ENCODE results near the gene CERS6. TPM values are rescaled to one million over a fixed set of nuclear protein-coding genes. Genes with fewer than 3 reads are reported as not detected.

The CERS6 gene
- total and polyA plus RNA-seq, 2 of the 8 experiments (the other 6 are each of a cell fraction or from before 2014, with no cell fraction given), result 6.8 to 28.2 TPM

GRCh38 chr2:168732100-168732499 is 276.0 kb downstream of the CERS6 start:
- H3K4me1 ChIP-seq (replicated peaks in 1 of 4; ENCODE audit: control insufficient read depth in 3 of 4, insufficient read depth in 4 of 4, low read length in 3 of 4), result peaks cover 1 to 16% (median 4%) of the 10 kb centered on the region in 4 experiments; a peak in 4 of 7 replicates
- no peak overlapping the region for H4K91ac ChIP-seq (replicated peaks; ENCODE audit: insufficient read length, low read length)
- no peak overlapping the region for H3K9ac ChIP-seq (replicated peaks in 1 of 4; ENCODE audit: extremely low read depth in 1 of 4, low read depth in 3 of 4, low read length in 3 of 4)
- WGBS, 2 experiments (ENCODE audit: extremely low coverage in 1 of 2, insufficient coverage in 1 of 2, insufficient read length in 1 of 2, insufficient replicate concordance in 2 of 2, low coverage in 1 of 2, low lambda C conversion rate in 2 of 2, missing lambda C conversion rate in 1 of 2), result 87% methylated on average over 2 of the region's 2 CpGs; no CpG with 5 or more reads in 1 of the 2 experiments
- no peak overlapping the region for H2AFZ ChIP-seq (ENCODE audit: low read length)
- ChIA-PET POLR2A (ENCODE audit: partially characterized antibody) (no interaction called here), CTCF (ENCODE audit: partially characterized antibody) (interaction anchor here (1.1 to 1.5 kb wide), 2 partner anchors 26 to 393 kb away, joined by 3 to 4 read pairs; no protein-coding TSS in a partner anchor)
- no peak overlapping the region for H3K4me3 ChIP-seq (ENCODE audit: extremely low read depth in 1 of 4, insufficient read depth in 2 of 4, low read depth in 3 of 4, low read length in 4 of 4)
- H4K20me1 ChIP-seq (replicated peaks in 1 of 2; ENCODE audit: control insufficient read depth in 1 of 2, insufficient read depth in 2 of 2, low read length in 2 of 2), result no peaks in the 10 kb centered on the region
- H2BK5ac ChIP-seq (ENCODE audit: low read depth, low read length), result no peak overlapping the region
- no peak overlapping the region for H2BK12ac ChIP-seq (ENCODE audit: low read depth, low read length)
- H3K27ac ChIP-seq (ENCODE audit: low read depth, low read length), result no peak overlapping the region
- no peak overlapping the region for H4K5ac ChIP-seq (ENCODE audit: insufficient read length, low read depth, low read length)
- H2BK15ac ChIP-seq (ENCODE audit: low read length), result no peak overlapping the region
- no peak overlapping the region for H3K18ac ChIP-seq (ENCODE audit: extremely low read depth, low read length)
- no peak overlapping the region for H2AK5ac ChIP-seq (ENCODE audit: low read depth, low read length)
- no peak overlapping the region for H2BK120ac ChIP-seq (replicated peaks; ENCODE audit: low read depth, low read length)
- H3K4ac ChIP-seq (replicated peaks; ENCODE audit: insufficient read length, low read depth, low read length), result no peak overlapping the region
- FAIRE-seq (no peak), DNase-seq (ENCODE audit: low read depth in 1 of 2, low spot score in 2 of 2) (no peak)
- H4K8ac ChIP-seq (ENCODE audit: extremely low read depth, insufficient read depth, low read length), result no peak overlapping the region
- H3K4me2 ChIP-seq (ENCODE audit: insufficient read depth in 1 of 2, low read depth in 2 of 2, low read length in 2 of 2), result 0 out of 4 replicates have a peak overlapping the region, but pooled peaks of 1 of the 2 experiments have one; percentile 28
- H3K56ac ChIP-seq (replicated peaks; ENCODE audit: insufficient read length, low read depth, low read length), result no peak overlapping the region
- H3K27me3 ChIP-seq (replicated peaks in 1 of 4; ENCODE audit: control insufficient read depth in 3 of 4, extremely low read depth in 1 of 4, insufficient read depth in 3 of 4, low read length in 3 of 4), result no peaks in the 10 kb centered on the region
- no peak overlapping the region for H3K23ac ChIP-seq (ENCODE audit: insufficient read length)
- no peaks in the 10 kb centered on the region for H3K9me3 ChIP-seq (ENCODE audit: insufficient read depth in 2 of 2, low read depth in 1 of 2, low read length in 1 of 2)
- no peaks in the 10 kb centered on the region for H3K23me2 ChIP-seq (ENCODE audit: low read depth, low read length)
- H2BK20ac ChIP-seq (ENCODE audit: low read length), result no peak overlapping the region
- no peaks in the 10 kb centered on the region; the same call in 1 of the 2 replicates for H3K79me1 ChIP-seq (ENCODE audit: low read depth, low read length)
- H3K79me2 ChIP-seq (ENCODE audit: control insufficient read depth in 1 of 2, insufficient read depth in 2 of 2, low read length in 2 of 2), result no peaks in the 10 kb centered on the region
- H3K14ac ChIP-seq (ENCODE audit: insufficient read length), result no peak overlapping the region
- H3K36me3 ChIP-seq (ENCODE audit: control insufficient read depth in 2 of 4, insufficient read depth in 4 of 4, low read length in 3 of 4), result no peaks in the 10 kb centered on the region
- TF ChIP-seq MAX (IDR thresholded peaks at IDR 0.05), result no peak
- no peak for TF ChIP-seq TCF12 (IDR thresholded peaks at IDR 0.05; ENCODE audit: low read depth, low read length)
- TF ChIP-seq CEBPB (IDR thresholded peaks at IDR 0.05; ENCODE audit: low read depth, low read length), result no peak
- TF ChIP-seq GTF2F1 (IDR thresholded peaks at IDR 0.05; ENCODE audit: borderline replicate concordance, low read depth, low read length), result no peak
- TF ChIP-seq SIX5 (IDR thresholded peaks at IDR 0.05; ENCODE audit: low read depth, low read length), result no peak
- no peak for TF ChIP-seq POLR2AphosphoS5 (IDR thresholded peaks at IDR 0.05; ENCODE audit: low read depth, low read length)
- TF ChIP-seq CHD2 (IDR thresholded peaks at IDR 0.05; ENCODE audit: low read length), result no peak
- TF ChIP-seq ATF2 (IDR thresholded peaks at IDR 0.05; ENCODE audit: low read length), result no peak
- TF ChIP-seq RBBP5 (IDR thresholded peaks at IDR 0.05; ENCODE audit: borderline replicate concordance, low read depth, low read length), result no peak
- no peak for TF ChIP-seq CREB1 (IDR thresholded peaks at IDR 0.05)
- no peak for TF ChIP-seq BRCA1 (IDR thresholded peaks at IDR 0.05; ENCODE audit: low read depth, low read length)
- TF ChIP-seq KDM5A (IDR thresholded peaks at IDR 0.05; ENCODE audit: low read length), result no peak
- no peak for TF ChIP-seq JUN (IDR thresholded peaks at IDR 0.05; ENCODE audit: low read depth, low read length)
- TF ChIP-seq TBP (IDR thresholded peaks at IDR 0.05; ENCODE audit: low read depth, low read length), result no peak
- no peak for TF ChIP-seq CHD1 (IDR thresholded peaks at IDR 0.05; ENCODE audit: low read depth, low read length)
